Fibroblast of skin of abdomen (primary cell): ENCODE measurements around the gene PRKCA.
"Not testable (repeated sequence)": the region's sequence is repeated elsewhere in the genome, so short reads cannot be mapped to it uniquely, and the experiment has no call there.

Source experiments
- DNase-seq: peaks from one replicate; pipeline ENCODE4 v3.0.0-alpha.2; 2013

PRKCA gene

GRCh38 chr17:66290101-66290722 is 12.2 kb upstream of the PRKCA start:
- no peak for DNase-seq

GRCh38 chr17:66292353-66292752 is 10.1 kb upstream of the PRKCA start:
- no peak for DNase-seq

- DNase-seq, result no peak
Measured at GRCh38 chr17:66296289-66296725, 6.1 kb upstream of the PRKCA start.

- DNase-seq, result not testable (repeated sequence)
Measured at GRCh38 chr17:66297443-66297842, 5.0 kb upstream of the PRKCA start.

- no peak for DNase-seq
Measured at GRCh38 chr17:66299711-66300110, 2.7 kb upstream of the PRKCA start.

- DNase-seq, result no peak
Measured at GRCh38 chr17:66300956-66301355, 1.5 kb upstream of the PRKCA start.

GRCh38 chr17:66301367-66301863 is 998 bp upstream of the PRKCA start:
- DNase-seq, result no peak

- peak; percentile 49 for DNase-seq
Measured at GRCh38 chr17:66302761-66303626, 581 bp downstream of the PRKCA start.

GRCh38 chr17:66304304-66305174 is 2.1 kb downstream of the PRKCA start:
- no peak for DNase-seq

GRCh38 chr17:66306446-66306845 is 4.0 kb downstream of the PRKCA start:
- peak; percentile 68 for DNase-seq

GRCh38 chr17:66307257-66307656 is 4.8 kb downstream of the PRKCA start:
- DNase-seq, result no peak

GRCh38 chr17:66308856-66309255 is 6.4 kb downstream of the PRKCA start:
- no peak for DNase-seq

- no peak for DNase-seq
Measured at GRCh38 chr17:66309793-66310192, 7.4 kb downstream of the PRKCA start.

- DNase-seq, result no peak
Measured at GRCh38 chr17:66310528-66311148, 8.2 kb downstream of the PRKCA start.

GRCh38 chr17:66312912-66313311 is 10.5 kb downstream of the PRKCA start:
- DNase-seq, result no peak

- DNase-seq, result no peak
Measured at GRCh38 chr17:66313325-66313724, 10.9 kb downstream of the PRKCA start.

GRCh38 chr17:66313995-66314659 is 11.7 kb downstream of the PRKCA start:
- DNase-seq, result no peak

GRCh38 chr17:66317629-66318028 is 15.2 kb downstream of the PRKCA start:
- peak; percentile 63 for DNase-seq

- DNase-seq, result no peak
Measured at GRCh38 chr17:66319226-66319625, 16.8 kb downstream of the PRKCA start.

- no peak for DNase-seq
Measured at GRCh38 chr17:66322764-66323163, 20.4 kb downstream of the PRKCA start.

GRCh38 chr17:66324381-66325004 is 22.1 kb downstream of the PRKCA start:
- peak; percentile 26 for DNase-seq
